Uterus (tissue), 2 donors: ENCODE results near the gene NEDD4.

Source experiments
- POLR2A ChIP-seq, 2 donors: fragments of 450-650 bp; IDR thresholded peaks; one replicate each; pipeline ENCODE4 v1.6.1; 2016; ENCODE audit warnings: antibody characterized with exemption in 2 of 2, mild to moderate bottlenecking in 1 of 2, moderate library complexity in 1 of 2
- TF ChIP-seq, protein P1 (sequence below), 4 experiments: fragments of 200-600 bp in 2 of 4; fragments of 450-650 bp in 2 of 4; sonication (generic) in 2 of 4; IDR thresholded peaks; one replicate each; pipeline ENCODE4 v1.5.1; 2016 to 2019; ENCODE audit warnings: antibody characterized with exemption in 4 of 4, mild to moderate bottlenecking in 2 of 4, moderate library complexity in 1 of 4

DNA sequence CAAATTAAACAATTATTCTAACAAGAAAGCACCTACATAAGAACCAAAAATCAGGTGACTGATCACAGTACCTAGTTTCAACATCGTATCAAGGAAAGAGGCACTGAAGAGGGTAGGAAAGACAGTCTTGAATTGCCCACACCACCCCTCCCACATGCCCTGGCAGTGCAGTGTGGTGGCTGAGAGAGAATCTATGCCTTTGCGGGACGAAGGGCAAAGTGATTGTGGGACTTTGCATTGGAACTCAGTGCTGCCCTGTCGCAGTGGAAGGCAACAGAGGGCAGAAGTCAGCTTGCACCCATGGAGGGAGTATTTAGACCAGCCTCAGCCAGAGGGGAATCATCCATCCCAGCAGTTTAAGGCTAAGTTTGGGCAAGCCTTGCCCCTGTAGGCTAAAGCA lies 24.5 kb downstream of the NEDD4 start:
- TF ChIP-seq, protein P1, sequence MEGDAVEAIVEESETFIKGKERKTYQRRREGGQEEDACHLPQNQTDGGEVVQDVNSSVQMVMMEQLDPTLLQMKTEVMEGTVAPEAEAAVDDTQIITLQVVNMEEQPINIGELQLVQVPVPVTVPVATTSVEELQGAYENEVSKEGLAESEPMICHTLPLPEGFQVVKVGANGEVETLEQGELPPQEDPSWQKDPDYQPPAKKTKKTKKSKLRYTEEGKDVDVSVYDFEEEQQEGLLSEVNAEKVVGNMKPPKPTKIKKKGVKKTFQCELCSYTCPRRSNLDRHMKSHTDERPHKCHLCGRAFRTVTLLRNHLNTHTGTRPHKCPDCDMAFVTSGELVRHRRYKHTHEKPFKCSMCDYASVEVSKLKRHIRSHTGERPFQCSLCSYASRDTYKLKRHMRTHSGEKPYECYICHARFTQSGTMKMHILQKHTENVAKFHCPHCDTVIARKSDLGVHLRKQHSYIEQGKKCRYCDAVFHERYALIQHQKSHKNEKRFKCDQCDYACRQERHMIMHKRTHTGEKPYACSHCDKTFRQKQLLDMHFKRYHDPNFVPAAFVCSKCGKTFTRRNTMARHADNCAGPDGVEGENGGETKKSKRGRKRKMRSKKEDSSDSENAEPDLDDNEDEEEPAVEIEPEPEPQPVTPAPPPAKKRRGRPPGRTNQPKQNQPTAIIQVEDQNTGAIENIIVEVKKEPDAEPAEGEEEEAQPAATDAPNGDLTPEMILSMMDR (IDR thresholded peaks at IDR 0.05), result no peak
- TF ChIP-seq POLR2A (IDR thresholded peaks at IDR 0.05), result no peak
